GOT3 (cell line): ENCODE results near the gene SPEG.
"Not testable (repeated sequence)": the region's sequence is repeated elsewhere in the genome, so short reads cannot be mapped to it uniquely, and the experiment has no call there.

Experiments
- DNase-seq: peaks from one replicate; lab custom pipeline; 2025; ENCODE audit warnings: mixed read lengths; lab: John Stamatoyannopoulos, UW

SPEG gene

GRCh38 chr2:219434718-219435525, at the start of gene SPEG:
SPEG (plus strand) TSS chr2:219434843; CDS start chr2:219434978, 135 bp downstream.
- no peak for DNase-seq

- no peak for DNase-seq
These were observed 49.8 kb upstream of the SPEG start for GRCh38 chr2:219384859-219385258.

- no peak for DNase-seq
These were observed 48.6 kb upstream of the SPEG start for GRCh38 chr2:219385958-219386520.

- no peak for DNase-seq
These were observed 47.9 kb upstream of the SPEG start for GRCh38 chr2:219386532-219387280.

- peak; percentile 96 for DNase-seq
These were observed 47.1 kb upstream of the SPEG start, which contains the start of gene DNPEP for GRCh38 chr2:219387306-219388120. DNPEP (minus strand) TSS chr2:219387912; CDS start chr2:219387794, 118 bp downstream.

GRCh38 chr2:219388121-219388906, 46.3 kb upstream of the SPEG start:
- peak; percentile 96 for DNase-seq

GRCh38 chr2:219388907-219389156, 45.8 kb upstream of the SPEG start:
- DNase-seq: no peak

- no peak for DNase-seq
These were observed 41.9 kb upstream of the SPEG start for GRCh38 chr2:219392754-219393153.

- not testable (repeated sequence) for DNase-seq
These were observed 39.6 kb upstream of the SPEG start for GRCh38 chr2:219395056-219395455.

GRCh38 chr2:219395609-219396008, 39.0 kb upstream of the SPEG start:
- DNase-seq: no peak

GRCh38 chr2:219396863-219397457, 37.7 kb upstream of the SPEG start:
- no peak for DNase-seq

GRCh38 chr2:219398721-219399363, 35.8 kb upstream of the SPEG start:
- no peak for DNase-seq

- no peak for DNase-seq
These were observed 34.7 kb upstream of the SPEG start for GRCh38 chr2:219399716-219400478.

GRCh38 chr2:219400562-219400961, 34.1 kb upstream of the SPEG start:
- no peak for DNase-seq

- DNase-seq: no peak
These were observed 33.0 kb upstream of the SPEG start for GRCh38 chr2:219401606-219402005.

GRCh38 chr2:219402665-219403515, 31.8 kb upstream of the SPEG start:
- DNase-seq: peak; percentile 30

GRCh38 chr2:219403861-219404260, 30.8 kb upstream of the SPEG start:
- no peak for DNase-seq

GRCh38 chr2:219404291-219404910, 30.2 kb upstream of the SPEG start:
- no peak for DNase-seq
